ENCODE data around the gene MYRIP. TPM values are rescaled to one million over a fixed set of nuclear protein-coding genes. Genes with fewer than 3 reads are reported as not detected.

Gene MYRIP
- total and polyA plus RNA-seq, 2 experiments from 2014 or later: 1.5 to 1.8 TPM

GRCh38 chr3:40120067-40120692 is 310.8 kb downstream of the MYRIP start:
- Histone ChIP-seq H3K4me1 (ENCODE audit: insufficient read depth) (no peaks in the 10 kb centered on the region), H3K36me3 (ENCODE audit: insufficient read depth) (no peaks in the 10 kb centered on the region), H2AFZ (no peak overlapping the region), H4K20me1 (replicated peaks; ENCODE audit: insufficient read depth) (no peaks in the 10 kb centered on the region), H3K4me3 (no peak overlapping the region), H3K4me2 (no peak overlapping the region), H3F3A (replicated peaks; ENCODE audit: low read depth) (no peaks in the 10 kb centered on the region), H3K27ac (ENCODE audit: low read depth) (no peak overlapping the region), H3K27me3 (ENCODE audit: insufficient read depth) (no peaks in the 10 kb centered on the region), H3K9me2 (ENCODE audit: insufficient read depth) (no peaks in the 10 kb centered on the region; the same call in 1 of the 2 replicates), H3K79me2 (replicated peaks; ENCODE audit: insufficient read depth) (no peaks in the 10 kb centered on the region)
- DNase-seq (ENCODE audit: low spot score): no peak
- no peak overlapping the region for H3K4me3 Mint-ChIP-seq
- H3K27me3 Mint-ChIP-seq (ENCODE audit: insufficient read depth, low read depth, poor library complexity): peaks cover 2% of the 10 kb centered on the region
- no peaks in the 10 kb centered on the region for H3K9me3 Mint-ChIP-seq
- no peak overlapping the region for H3K27ac Mint-ChIP-seq
- no peak for TF ChIP-seq NANOG (IDR thresholded peaks at IDR 0.05; ENCODE audit: borderline replicate concordance)
- no peak for TF ChIP-seq REST (IDR thresholded peaks at IDR 0.05; ENCODE audit: unreplicated experiment)
- no peak for TF ChIP-seq JUNB (IDR thresholded peaks at IDR 0.05; ENCODE audit: unreplicated experiment)
- TF ChIP-seq CREB1 (CRISPR knock-in tag; IDR thresholded peaks at IDR 0.05; ENCODE audit: low read depth): no peak
- no peak for TF ChIP-seq EZH2phosphoT487 (IDR thresholded peaks at IDR 0.05; ENCODE audit: unreplicated experiment)
- no peak for ATAC-seq
- no peaks in the 10 kb centered on the region for H3K4me1 Mint-ChIP-seq
- H3K36me3 Mint-ChIP-seq (ENCODE audit: low read depth): no peaks in the 10 kb centered on the region

- Histone ChIP-seq H3K9me2 (ENCODE audit: insufficient read depth) (no peaks in the 10 kb centered on the region; the same call in 1 of the 2 replicates), H3F3A (replicated peaks; ENCODE audit: low read depth) (no peaks in the 10 kb centered on the region), H3K4me2 (no peak overlapping the region), H3K4me3 (no peak overlapping the region), H3K27ac (ENCODE audit: low read depth) (no peak overlapping the region), H2AFZ (no peak overlapping the region), H4K20me1 (replicated peaks; ENCODE audit: insufficient read depth) (no peaks in the 10 kb centered on the region), H3K4me1 (ENCODE audit: insufficient read depth) (no peaks in the 10 kb centered on the region), H3K79me2 (replicated peaks; ENCODE audit: insufficient read depth) (no peaks in the 10 kb centered on the region), H3K27me3 (ENCODE audit: insufficient read depth) (no peaks in the 10 kb centered on the region), H3K36me3 (ENCODE audit: insufficient read depth) (no peaks in the 10 kb centered on the region)
- no peak for TF ChIP-seq ZNF331 (CRISPR knock-in tag; IDR thresholded peaks at IDR 0.05; ENCODE audit: low read depth)
- no peak for TF ChIP-seq EZH2phosphoT487 (IDR thresholded peaks at IDR 0.05; ENCODE audit: unreplicated experiment)
- Mint-ChIP-seq H3K9me3 (no peaks in the 10 kb centered on the region), H3K36me3 (ENCODE audit: low read depth) (no peaks in the 10 kb centered on the region), H3K4me3 (no peak overlapping the region), H3K4me1 (no peaks in the 10 kb centered on the region), H3K27ac (no peak overlapping the region), H3K27me3 (ENCODE audit: insufficient read depth, low read depth, poor library complexity) (peaks cover 2% of the 10 kb centered on the region)
- ATAC-seq: no peak
- DNase-seq (ENCODE audit: low spot score): no peak
These were observed 311.4 kb downstream of the MYRIP start for GRCh38 chr3:40120806-40121205.

GRCh38 chr3:40124918-40125317 is 315.5 kb downstream of the MYRIP start:
- H3K4me3 ChIP-seq: no peak overlapping the region
- Mint-ChIP-seq H3K27me3 (ENCODE audit: insufficient read depth, low read depth, poor library complexity) (peaks cover 2% of the 10 kb centered on the region), H3K9me3 (no peaks in the 10 kb centered on the region; the same call in 2 of the 3 replicates), H3K4me1 (no peaks in the 10 kb centered on the region), H3K27ac (no peak overlapping the region), H3K36me3 (ENCODE audit: low read depth) (no peaks in the 10 kb centered on the region), H3K4me3 (no peak overlapping the region)
- no peaks in the 10 kb centered on the region for H3F3A ChIP-seq (replicated peaks; ENCODE audit: low read depth)
- H2AFZ ChIP-seq: no peak overlapping the region
- no peak overlapping the region for H3K4me2 ChIP-seq
- no peaks in the 10 kb centered on the region; the same call in 1 of the 2 replicates for H3K9me2 ChIP-seq (ENCODE audit: insufficient read depth)
- no peak overlapping the region for H3K27ac ChIP-seq (ENCODE audit: low read depth)
- no peak for DNase-seq (ENCODE audit: low spot score)
- H4K20me1 ChIP-seq (replicated peaks; ENCODE audit: insufficient read depth): no peaks in the 10 kb centered on the region
- no peaks in the 10 kb centered on the region for H3K36me3 ChIP-seq (ENCODE audit: insufficient read depth)
- H3K79me2 ChIP-seq (replicated peaks; ENCODE audit: insufficient read depth): no peaks in the 10 kb centered on the region
- H3K4me1 ChIP-seq (ENCODE audit: insufficient read depth): no peaks in the 10 kb centered on the region
- no peak for ATAC-seq
- H3K27me3 ChIP-seq (ENCODE audit: insufficient read depth): no peaks in the 10 kb centered on the region
- TF ChIP-seq ZNF462 (CRISPR knock-in tag; IDR thresholded peaks at IDR 0.05) (no peak), ZNF331 (CRISPR knock-in tag; IDR thresholded peaks at IDR 0.05; ENCODE audit: low read depth) (no peak)
